ENCODE measurements around the gene VWA8.
"Not testable (repeated sequence)": the region's sequence is repeated elsewhere in the genome, so short reads cannot be mapped to it uniquely, and the experiment has no call there.

VWA8 gene

GRCh38 chr13:41577436-41577835 lies 383.5 kb downstream of the VWA8 start:
- no peak for DNase-seq

GRCh38 chr13:41573640-41574039 lies 387.3 kb downstream of the VWA8 start:
- not testable (repeated sequence) for DNase-seq

- DNase-seq = not testable (repeated sequence)
Observed at GRCh38 chr13:41571817-41572340, 389.0 kb downstream of the VWA8 start.

DNA sequence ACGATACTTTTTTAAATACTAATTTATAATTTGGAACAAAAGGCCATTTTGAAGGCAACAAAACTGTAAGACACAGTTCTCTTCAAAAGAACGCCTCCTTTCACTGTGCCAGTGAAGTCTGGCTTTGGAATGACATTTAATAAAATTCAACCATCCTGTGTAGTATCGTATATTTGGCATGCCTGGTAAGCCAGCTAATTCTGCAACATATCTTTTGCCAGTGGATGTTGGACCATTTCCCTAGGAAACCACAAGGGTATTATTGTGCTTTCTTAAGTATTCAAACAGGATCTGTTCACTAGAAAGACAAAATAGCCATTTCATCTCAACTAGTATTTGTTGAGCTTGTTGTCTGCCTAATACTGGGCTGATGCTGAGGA lies 391.9 kb downstream of the VWA8 start:
- DNase-seq = no peak

- DNase-seq = no peak
Observed at GRCh38 chr13:41568143-41568971, 392.6 kb downstream of the VWA8 start.

GRCh38 chr13:41567363-41567762 lies 393.5 kb downstream of the VWA8 start:
- DNase-seq = no peak

DNA sequence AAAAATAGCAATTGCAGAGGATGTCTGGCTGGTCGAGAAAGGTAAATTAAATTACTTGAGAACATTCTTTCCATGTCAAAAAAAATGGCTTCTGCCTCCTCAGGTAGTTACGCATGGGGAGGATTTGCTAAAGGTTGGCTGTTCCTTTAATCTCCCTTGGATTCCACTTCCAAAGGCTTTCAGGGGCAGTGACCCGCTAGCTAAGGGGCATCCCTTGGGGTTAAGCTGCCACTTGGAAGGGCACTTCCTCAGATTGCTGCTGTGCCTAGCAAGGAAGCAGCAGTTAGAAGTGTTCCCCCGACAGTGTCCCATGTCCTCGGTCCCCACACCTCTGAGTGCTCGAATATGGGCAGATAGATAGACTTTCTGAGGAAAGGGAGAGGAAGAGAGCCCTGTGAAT lies 395.1 kb downstream of the VWA8 start:
- DNase-seq = no peak

DNA sequence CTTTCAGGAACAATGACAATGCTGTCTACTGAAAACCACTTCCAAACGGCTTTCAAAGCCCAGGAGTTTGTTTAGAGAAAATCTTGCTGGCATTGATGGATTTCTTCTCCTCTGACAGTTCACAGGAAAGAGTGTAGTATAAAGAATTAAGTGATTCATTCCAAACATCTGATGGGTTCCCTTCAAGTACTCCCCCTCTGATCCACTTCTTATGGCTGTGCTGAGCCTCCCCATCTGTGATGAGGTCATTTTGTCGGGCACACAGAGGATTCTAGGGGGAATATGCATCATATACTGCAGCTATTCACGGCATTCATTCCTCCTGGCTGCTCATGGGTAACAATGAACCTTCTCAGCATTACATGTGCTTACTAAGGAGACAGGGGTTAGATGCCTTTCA lies 395.7 kb downstream of the VWA8 start:
- no peak for DNase-seq

GRCh38 chr13:41563984-41564365 lies 396.9 kb downstream of the VWA8 start:
- DNase-seq = no peak

DNA sequence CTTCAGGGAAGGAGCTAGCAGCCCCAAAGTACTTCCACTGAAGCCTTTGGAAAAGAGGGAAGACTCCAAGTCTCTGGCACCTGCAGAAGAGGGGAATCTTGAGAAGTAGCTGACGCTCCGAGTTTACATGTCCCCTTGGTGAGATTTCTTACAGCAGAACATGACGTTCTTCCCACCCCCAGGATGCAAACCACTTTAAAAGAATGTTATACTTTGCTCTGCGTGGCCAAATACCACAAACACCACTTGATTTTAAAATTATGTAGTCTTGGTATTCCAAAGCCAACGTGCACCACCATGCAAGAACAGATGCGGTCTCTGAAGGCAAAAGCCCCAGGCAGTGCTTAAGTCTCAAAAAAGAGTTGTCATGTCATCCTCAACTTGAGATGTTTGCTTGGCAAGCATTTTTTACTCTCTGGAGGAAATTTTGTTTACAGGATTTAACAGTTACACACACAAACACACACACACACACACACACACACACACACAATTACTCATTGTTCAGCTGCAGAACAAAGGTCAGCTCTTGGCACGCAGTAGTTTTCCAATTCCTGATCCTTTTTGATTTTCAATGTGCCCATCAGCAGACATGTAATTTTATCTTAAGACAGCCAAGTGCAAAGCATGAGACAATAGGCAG lies 397.4 kb downstream of the VWA8 start:
- DNase-seq = no peak

- DNase-seq = no peak
Observed at GRCh38 chr13:41562541-41563178, 398.2 kb downstream of the VWA8 start.

- no peak for DNase-seq
Observed at GRCh38 chr13:41562083-41562482, 398.8 kb downstream of the VWA8 start.

GRCh38 chr13:41561170-41561569 lies 399.7 kb downstream of the VWA8 start:
- no peak for DNase-seq

DNA sequence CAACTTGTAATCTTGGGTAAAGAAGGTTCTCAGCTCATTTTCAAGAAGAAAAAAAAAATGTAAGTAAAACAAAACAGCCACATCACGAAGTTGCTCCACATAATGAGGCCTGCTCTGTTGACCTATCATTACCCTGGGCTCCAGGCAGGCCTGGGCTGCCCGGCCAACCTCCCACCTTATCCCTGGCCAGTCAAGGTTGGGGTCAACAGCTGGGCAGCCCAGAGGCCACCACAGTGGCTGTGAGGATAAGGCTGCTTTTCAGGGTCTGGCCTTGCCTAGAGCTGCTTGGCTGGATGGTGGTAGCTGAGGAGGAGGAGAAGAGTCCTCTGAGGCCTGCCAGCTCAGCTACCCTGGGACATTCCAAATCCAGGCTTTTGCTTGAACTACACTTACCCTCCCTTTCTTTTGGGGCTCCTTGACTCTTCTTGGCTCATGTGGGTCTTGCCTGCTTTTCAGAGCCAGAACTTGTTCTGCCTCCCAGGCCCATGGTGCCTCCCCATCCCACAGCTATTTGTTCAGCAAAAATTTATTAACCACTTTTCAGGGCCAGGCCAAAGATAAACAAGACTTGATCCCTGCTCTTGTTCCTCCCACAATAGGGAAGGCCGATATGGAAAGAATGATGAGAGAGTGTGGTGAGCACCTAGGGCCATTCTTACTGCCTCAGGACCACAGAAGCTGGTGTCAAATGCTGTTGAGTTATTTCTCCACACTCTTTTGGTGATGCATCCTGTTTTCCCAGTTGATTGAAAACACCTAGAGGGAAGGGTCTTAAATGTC lies 401.9 kb downstream of the VWA8 start:
- no peak for DNase-seq

GRCh38 chr13:41557719-41558118 lies 403.2 kb downstream of the VWA8 start:
- DNase-seq = no peak

- DNase-seq = no peak
Observed at GRCh38 chr13:41554626-41555386, 406.1 kb downstream of the VWA8 start.

DNA sequence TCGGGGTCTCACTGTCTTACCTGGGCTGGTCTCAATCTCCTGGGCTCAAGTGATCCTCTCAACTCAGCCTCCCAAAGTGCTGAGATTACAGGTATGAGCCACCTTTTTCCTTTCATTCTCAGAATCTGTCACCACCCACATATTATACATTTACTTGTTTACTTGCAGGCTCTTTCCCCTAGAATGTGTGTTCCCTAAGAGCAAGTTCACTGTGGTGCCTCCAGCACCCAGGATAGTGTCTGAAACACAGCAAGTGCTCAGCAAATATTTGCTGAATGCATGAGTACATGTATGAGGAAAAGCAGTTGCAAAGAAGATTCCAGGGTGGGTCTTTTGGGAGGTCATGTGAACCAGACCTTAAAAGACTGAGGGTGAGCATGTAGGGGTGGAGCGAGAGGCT lies 406.7 kb downstream of the VWA8 start:
- no peak for DNase-seq

GRCh38 chr13:41552031-41552430 lies 408.9 kb downstream of the VWA8 start:
- no peak for DNase-seq

- DNase-seq = no peak
Observed at GRCh38 chr13:41550276-41550675, 410.6 kb downstream of the VWA8 start.

DNA sequence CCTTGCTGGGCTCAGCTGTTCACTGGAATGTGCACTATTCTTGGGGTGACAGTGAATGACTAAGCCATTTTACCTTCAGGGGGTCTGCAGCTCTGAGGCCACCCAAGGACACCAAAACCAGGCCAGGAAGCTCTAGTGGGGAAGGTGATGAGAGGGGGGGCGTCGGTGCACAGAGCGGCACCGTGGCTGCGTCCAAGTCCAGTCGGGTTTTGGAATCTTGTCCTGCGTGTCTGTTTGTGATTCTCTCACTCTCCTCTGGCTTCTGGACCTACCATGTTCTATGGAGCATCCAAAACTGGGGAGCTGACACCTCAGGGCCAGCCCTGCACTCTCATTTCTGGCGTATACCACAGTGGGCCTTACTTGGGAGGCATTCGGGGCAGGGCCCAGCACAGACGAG lies 411.4 kb downstream of the VWA8 start:
- DNase-seq = no peak

DNA sequence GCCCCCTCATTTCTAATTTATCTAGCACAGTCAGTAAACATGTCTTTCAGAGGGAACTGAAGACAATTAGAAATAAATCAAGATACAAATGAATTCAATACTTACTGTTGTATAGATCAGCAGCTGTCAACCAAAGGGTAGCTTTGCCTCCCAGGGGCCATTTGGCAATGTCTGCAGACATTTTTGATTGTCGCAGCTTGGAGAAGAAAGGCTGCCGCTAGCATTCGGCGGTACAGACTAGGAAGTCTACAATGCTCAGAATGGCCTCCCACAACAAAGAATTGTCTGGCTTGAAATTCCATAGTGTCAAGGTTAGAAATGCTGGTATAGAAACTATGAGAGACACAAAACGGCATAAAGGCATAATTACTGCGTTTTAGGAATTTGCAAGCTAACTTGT lies 412.0 kb downstream of the VWA8 start:
- no peak for DNase-seq

GRCh38 chr13:41548031-41548430 lies 412.9 kb downstream of the VWA8 start:
- DNase-seq = no peak
